Choroid plexus epithelial cell (primary cell): Measurements from ENCODE around the gene UBA7.
"Not testable (repeated sequence)": the region's sequence is repeated elsewhere in the genome, so short reads cannot be mapped to it uniquely, and the experiment has no call there.

Source experiments
- DNase-seq: peaks from one replicate; pipeline ENCODE4 v3.0.0-alpha.2; 2010; ENCODE audit warnings: low read depth
- H3K4me3 ChIP-seq: 2 replicates; pipeline ENCODE4 v1.5.1; 2011; ENCODE audit warnings: low read depth, mild to moderate bottlenecking, control low read depth, low read length, moderate library complexity
- TF ChIP-seq, protein P1 (sequence below): conservative IDR thresholded peaks from 2 replicates; pipeline ENCODE4 v1.5.1; 2011; ENCODE audit warnings: low read depth, mild to moderate bottlenecking, control low read depth, inconsistent platforms, low read length, moderate library complexity

UBA7 gene

DNA sequence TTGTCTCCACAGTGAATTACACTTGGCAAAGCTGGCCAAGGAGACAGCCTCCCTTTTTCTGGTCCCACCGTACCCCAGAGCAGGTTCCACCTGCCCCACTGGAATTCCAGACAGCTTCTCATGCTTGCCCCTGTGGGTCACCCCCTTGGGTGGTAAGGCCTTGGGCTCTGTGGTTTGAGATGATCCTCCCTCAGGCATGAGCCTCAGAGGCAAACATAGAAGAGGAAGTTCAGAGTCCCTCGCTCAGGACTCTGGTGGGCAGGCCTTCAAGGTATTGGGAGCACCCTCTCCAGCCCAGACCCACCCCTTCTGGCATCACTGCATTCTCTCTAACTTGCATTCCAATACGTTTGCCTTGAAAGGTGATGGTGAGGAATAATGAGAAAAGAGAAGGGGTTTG is 17.6 kb upstream of the UBA7 start:
- no peak for DNase-seq
- TF ChIP-seq, protein P1, sequence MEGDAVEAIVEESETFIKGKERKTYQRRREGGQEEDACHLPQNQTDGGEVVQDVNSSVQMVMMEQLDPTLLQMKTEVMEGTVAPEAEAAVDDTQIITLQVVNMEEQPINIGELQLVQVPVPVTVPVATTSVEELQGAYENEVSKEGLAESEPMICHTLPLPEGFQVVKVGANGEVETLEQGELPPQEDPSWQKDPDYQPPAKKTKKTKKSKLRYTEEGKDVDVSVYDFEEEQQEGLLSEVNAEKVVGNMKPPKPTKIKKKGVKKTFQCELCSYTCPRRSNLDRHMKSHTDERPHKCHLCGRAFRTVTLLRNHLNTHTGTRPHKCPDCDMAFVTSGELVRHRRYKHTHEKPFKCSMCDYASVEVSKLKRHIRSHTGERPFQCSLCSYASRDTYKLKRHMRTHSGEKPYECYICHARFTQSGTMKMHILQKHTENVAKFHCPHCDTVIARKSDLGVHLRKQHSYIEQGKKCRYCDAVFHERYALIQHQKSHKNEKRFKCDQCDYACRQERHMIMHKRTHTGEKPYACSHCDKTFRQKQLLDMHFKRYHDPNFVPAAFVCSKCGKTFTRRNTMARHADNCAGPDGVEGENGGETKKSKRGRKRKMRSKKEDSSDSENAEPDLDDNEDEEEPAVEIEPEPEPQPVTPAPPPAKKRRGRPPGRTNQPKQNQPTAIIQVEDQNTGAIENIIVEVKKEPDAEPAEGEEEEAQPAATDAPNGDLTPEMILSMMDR, result no peak

DNA sequence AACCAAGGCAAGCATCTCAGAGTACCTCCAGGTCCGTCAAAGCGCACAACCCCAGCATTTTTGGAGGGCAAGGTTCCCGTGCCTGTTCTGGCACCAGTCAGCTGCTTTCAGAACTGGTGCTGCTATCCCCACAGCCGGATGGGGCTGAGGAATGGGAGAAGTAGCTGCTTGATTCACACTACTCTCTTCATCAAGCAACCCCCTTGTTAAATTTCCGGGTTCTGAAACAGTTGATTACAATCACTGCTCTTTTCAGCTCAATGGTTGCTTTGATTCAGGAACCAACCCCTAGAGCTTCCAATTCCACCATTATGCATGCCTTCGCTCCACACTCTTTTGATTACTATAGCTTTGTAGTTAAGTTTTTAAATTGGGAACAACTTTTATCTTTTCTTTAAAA is 12.3 kb upstream of the UBA7 start:
- no peak for DNase-seq
- no peak overlapping the region for H3K4me3 ChIP-seq
- TF ChIP-seq, protein P1, result no peak

More for the DNA sequence above, 17.6 kb upstream of the UBA7 start:
- no peak overlapping the region for H3K4me3 ChIP-seq

DNA sequence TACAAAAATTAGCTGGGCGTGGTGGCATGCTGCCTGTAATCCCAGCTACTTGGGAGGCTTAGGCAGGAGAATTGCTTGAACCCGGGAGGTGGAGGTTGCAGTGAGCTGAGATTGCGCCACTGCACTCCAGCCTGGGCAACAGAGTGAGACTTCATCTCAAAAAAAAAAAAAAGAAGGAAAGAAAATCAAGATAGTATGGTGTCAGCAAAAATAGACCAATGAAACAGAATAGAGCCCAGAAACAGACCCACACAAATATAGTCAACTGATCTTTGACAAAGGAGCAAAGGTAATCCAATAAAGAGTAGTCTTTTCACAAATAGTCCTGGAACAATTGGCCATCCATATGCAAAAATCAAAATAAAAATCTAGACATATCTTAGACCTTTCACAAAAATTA is 9.4 kb upstream of the UBA7 start:
- DNase-seq, H3K4me3 ChIP-seq: not testable (repeated sequence)

DNA sequence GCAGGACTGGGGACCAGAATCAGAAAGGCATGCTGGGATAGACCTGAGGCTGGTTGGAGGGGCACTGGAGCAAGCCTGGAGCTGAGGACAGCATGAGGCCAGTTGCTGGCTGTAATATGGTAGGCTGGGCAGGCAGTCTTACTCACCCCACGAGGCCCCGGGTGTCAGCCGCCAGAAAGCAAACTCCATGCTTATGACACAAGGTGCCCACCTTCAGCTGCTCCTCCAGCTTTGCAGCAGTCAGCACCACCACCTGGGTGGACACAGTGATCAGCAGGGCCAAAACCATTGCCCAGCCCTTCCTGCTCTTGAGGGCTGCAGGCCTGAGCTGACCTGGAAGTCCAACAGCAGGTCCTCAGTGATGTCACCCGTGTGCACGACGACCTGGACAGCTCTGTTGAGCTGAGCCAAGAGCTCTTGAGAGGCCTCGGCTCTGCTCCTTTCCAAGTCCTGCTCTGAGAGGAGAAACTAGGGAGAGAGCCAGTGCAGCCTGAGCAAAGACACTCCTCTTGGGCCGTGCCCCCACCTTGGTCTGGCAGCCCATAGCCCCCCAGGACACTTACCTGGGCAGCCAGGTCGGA is 747 bp downstream of the UBA7 start:
- TF ChIP-seq, protein P1, result no peak
- H3K4me3 ChIP-seq, result peak overlapping the region; percentile 64
- DNase-seq, result no peak

DNA sequence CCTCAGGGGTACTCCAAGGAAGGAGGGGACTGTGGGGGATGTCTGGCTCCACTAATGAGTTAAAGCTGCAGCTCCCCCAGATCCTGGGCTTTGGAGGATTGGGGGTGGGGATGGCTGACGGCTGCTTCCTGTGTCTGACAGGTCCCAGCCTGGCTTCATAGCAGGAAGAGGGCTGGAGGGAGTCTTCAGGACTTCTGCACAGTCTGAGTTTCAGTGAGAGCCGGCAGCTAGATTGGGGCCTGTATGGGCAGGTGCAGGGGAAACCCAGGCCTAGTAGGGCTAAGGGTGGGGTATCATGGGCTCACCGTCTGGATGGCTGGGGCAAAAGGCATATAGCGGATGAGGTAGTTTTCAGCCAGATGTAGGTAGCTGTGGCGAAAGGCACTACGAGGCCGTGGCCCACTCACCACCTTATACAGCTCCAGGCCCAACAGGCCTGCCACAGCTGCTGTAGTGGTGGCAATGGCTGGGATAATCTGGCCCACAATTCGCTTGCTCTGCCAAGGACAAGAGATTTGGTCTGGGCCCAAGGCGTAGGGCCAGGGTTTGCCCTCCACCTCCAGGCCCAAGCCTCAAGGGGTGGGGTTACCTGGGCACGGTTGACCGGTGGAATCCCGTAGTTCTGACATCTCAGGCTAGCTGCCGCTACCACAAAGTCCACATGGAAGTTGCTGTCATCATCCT is 6.2 kb downstream of the UBA7 start:
- no peak for DNase-seq
- TF ChIP-seq, protein P1, result no peak
- H3K4me3 ChIP-seq, result no peak overlapping the region

DNA sequence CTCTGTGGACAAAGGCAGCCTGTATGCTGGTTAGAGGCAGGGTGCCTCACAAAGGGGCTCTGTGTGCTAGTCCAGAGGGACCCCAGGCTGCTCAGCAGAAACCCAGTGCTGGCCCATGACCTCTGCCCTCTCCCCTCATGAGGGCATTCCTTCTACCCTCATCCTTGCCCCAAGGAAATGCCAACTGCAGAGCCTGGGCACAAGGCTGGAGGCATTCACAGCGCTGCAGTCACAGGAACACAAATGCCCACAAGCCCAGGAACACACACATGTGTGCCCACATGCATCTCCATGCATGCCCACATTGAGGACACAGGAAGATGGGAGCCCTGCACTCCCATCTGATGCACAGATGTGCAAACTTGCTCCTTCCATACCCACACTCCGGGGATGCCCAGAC is 6.9 kb downstream of the UBA7 start:
- no peak overlapping the region for H3K4me3 ChIP-seq
- no peak for DNase-seq
- TF ChIP-seq, protein P1, result no peak

DNA sequence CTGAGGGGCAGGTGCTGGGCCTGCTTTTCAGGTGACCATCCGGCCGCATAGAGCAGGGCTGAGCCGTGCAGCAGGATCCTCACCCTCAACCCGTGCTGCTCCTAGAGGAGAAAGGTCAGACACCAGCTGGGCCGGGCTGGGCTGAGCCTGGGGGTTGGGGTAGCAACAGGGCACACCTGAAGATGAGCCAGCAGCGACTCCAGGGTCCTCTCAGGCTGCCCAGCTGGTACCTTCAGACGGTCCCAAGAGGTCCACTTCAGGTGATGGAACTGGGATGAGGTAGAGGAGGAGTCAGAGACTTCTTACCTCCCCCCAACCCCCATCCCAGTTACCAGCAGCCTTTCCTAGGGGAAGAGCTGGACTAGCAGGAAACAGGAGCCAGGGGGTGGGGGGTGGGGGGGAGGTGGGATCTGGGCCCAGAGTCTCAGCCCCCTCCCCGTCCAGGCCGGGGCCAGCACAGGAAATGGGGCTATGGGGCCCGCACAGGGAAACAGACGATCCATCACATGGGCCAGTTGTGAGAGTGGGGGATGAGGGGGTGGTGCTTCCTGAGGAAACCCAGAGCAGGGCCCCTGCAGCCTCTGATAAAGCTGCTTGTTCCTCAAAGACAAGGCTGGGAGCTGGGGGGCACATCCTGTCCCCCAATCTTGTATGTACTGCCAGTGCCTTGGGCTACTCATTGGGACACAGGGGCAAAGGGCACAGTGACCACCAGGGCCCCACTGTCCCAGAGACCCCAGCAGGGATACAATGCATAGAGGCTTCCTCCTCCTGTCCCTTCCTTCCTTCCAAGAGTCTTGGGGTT is 7.7 kb downstream of the UBA7 start:
- H3K4me3 ChIP-seq, result peak overlapping the region; percentile 14
- TF ChIP-seq, protein P1, result no peak
- peak; percentile 49 for DNase-seq
